SK-N-SH (cell line): ENCODE data around the gene PXMP2. TPM values are rescaled to one million over a fixed set of nuclear protein-coding genes. Genes with fewer than 3 reads are reported as not detected.

ENCODE experiments used
- CTCF ChIA-PET: fragments of 300-600, 350-600 bp; formaldehyde crosslinking; extraction: SDS; loops from one replicate; lab custom pipeline; 2021; lab: Yijun Ruan, JAX
- POLR2A ChIA-PET: fragments of 350-600 bp; sonication (Branson Sonifier 250); formaldehyde crosslinking; extraction: SDS; loops from one replicate; lab custom pipeline; 2020; ENCODE audit warnings: antibody characterized with exemption, inconsistent platforms; lab: Yijun Ruan, JAX
- DNase-seq: peaks from one replicate; pipeline ENCODE4 v3.0.0; 2012
- H2AFZ ChIP-seq: fragments of 200-600 bp; sonication (generic); 2 replicates; pipeline ENCODE4 v1.8.1; 2016; ENCODE audit warnings: antibody characterized with exemption, mild to moderate bottlenecking, low read depth
- H3F3A ChIP-seq: fragments of 200-600 bp; sonication (generic); replicated peaks from 2 replicates; pipeline ENCODE3; 2016; ENCODE audit warnings: antibody characterized with exemption, mild to moderate bottlenecking; ENCODE audit not compliant: insufficient read depth
- H3K27ac ChIP-seq, 2 experiments: fragments of 200-500 bp in 1 of 2; fragments of 200-600 bp in 1 of 2; sonication (Bioruptor generic) in 1 of 2; sonication (generic), shearing (Covaris generic) in 1 of 2; 2 replicates each; pipeline versions ENCODE4 v1.5.1 to v1.6.1; 2014 to 2016; ENCODE audit warnings: low read depth in 2 of 2, inconsistent platforms in 1 of 2, low read length in 1 of 2, mild to moderate bottlenecking in 1 of 2, mixed read lengths in 1 of 2
- H3K27me3 ChIP-seq: fragments of 200-600 bp; sonication (generic), shearing (Covaris generic); 2 replicates; pipeline ENCODE4 v1.6.1; 2016; ENCODE audit warnings: mixed run types; ENCODE audit not compliant: insufficient read depth
- H3K36me3 ChIP-seq, 2 experiments: fragments of 200-500 bp in 1 of 2; fragments of 200-600 bp in 1 of 2; sonication (Bioruptor generic) in 1 of 2; sonication (generic) in 1 of 2; replicated peaks in 1 of 2; 2 replicates each; pipeline versions ENCODE3 to v1.5.1; 2014 to 2016; ENCODE audit warnings: low read length in 1 of 2, mild to moderate bottlenecking in 1 of 2; ENCODE audit not compliant: insufficient read depth in 2 of 2, control insufficient read depth in 1 of 2
- H3K4me1 ChIP-seq, 2 experiments: fragments of 200-500 bp in 1 of 2; fragments of 200-600 bp in 1 of 2; sonication (Bioruptor generic) in 1 of 2; sonication (generic), shearing (Covaris generic) in 1 of 2; 2 replicates each; pipeline versions ENCODE4 v1.5.1 to v1.6.1; 2014 to 2016; ENCODE audit warnings: low read depth in 1 of 2, low read length in 1 of 2, mixed run types in 1 of 2; ENCODE audit not compliant: insufficient read depth in 2 of 2, control insufficient read depth in 1 of 2
- H3K4me2 ChIP-seq: fragments of 200-600 bp; sonication (generic), shearing (Covaris generic); 2 replicates; pipeline ENCODE4 v1.6.1; 2017; ENCODE audit warnings: mixed run types
- H3K4me3 ChIP-seq, 2 experiments: fragments of 200-500 bp in 1 of 2; fragments of 200-600 bp in 1 of 2; sonication (Bioruptor generic) in 1 of 2; sonication (generic), shearing (Covaris generic) in 1 of 2; 2 replicates each; pipeline versions ENCODE4 v1.5.1 to v1.8.1; 2014 to 2016; ENCODE audit warnings: low read depth in 2 of 2, inconsistent platforms in 1 of 2, low read length in 1 of 2, mild to moderate bottlenecking in 1 of 2, mixed read lengths in 1 of 2, moderate library complexity in 1 of 2
- H3K79me2 ChIP-seq: fragments of 200-600 bp; sonication (generic); 2 replicates; pipeline ENCODE4 v1.8.1; 2017; ENCODE audit warnings: mild to moderate bottlenecking; ENCODE audit not compliant: insufficient read depth
- H3K9ac ChIP-seq: fragments of 200-600 bp; sonication (generic); 2 replicates; pipeline ENCODE4 v1.6.1; 2017; ENCODE audit warnings: mixed run types
- H3K9me2 ChIP-seq: fragments of 200-600 bp; sonication (generic); 2 replicates; pipeline ENCODE4 v1.6.1; 2017; ENCODE audit warnings: mixed run types
- H3K9me3 ChIP-seq: fragments of 200-600 bp; sonication (generic); 2 replicates; pipeline ENCODE4 v1.6.1; 2017; ENCODE audit warnings: mixed run types, mild to moderate bottlenecking, moderate library complexity
- H4K20me1 ChIP-seq: fragments of 200-600 bp; sonication (generic); 2 replicates; pipeline ENCODE4 v1.6.1; 2017; ENCODE audit warnings: mild to moderate bottlenecking, mixed run types; ENCODE audit not compliant: insufficient read depth
- EZH2phosphoT487 ChIP-seq: fragments of 200-600 bp; sonication (generic); IDR thresholded peaks from 2 replicates; pipeline ENCODE4 v1.6.1; 2017; ENCODE audit warnings: low read depth, mixed run types, mild to moderate bottlenecking, antibody characterized with exemption, moderate library complexity, borderline replicate concordance
- GABPA ChIP-seq: IDR thresholded peaks from 2 replicates; pipeline ENCODE4 v1.4.0; 2012; ENCODE audit warnings: low read depth, mild to moderate bottlenecking
- IRF3 ChIP-seq: fragments of 150-350 bp; IDR thresholded peaks from 2 replicates; pipeline ENCODE4 v1.6.1; 2016; ENCODE audit warnings: mild to moderate bottlenecking, low read depth, low read length
- MEF2A ChIP-seq: IDR thresholded peaks from 2 replicates; pipeline ENCODE4 v1.4.0; 2012; ENCODE audit warnings: low read depth, borderline replicate concordance
- NFIC ChIP-seq: IDR thresholded peaks from 2 replicates; pipeline ENCODE4 v1.4.0; 2012; ENCODE audit warnings: borderline replicate concordance
- NRF1 ChIP-seq: IDR thresholded peaks from 2 replicates; pipeline ENCODE4 v1.6.1; 2012; ENCODE audit warnings: low read depth, mild to moderate bottlenecking, low read length
- POLR2AphosphoS5 ChIP-seq: IDR thresholded peaks from 2 replicates; pipeline ENCODE4 v1.6.1; 2012; ENCODE audit warnings: low read depth, low read length
- RFX5 ChIP-seq: IDR thresholded peaks from 2 replicates; pipeline ENCODE4 v1.6.1; 2012; ENCODE audit warnings: mild to moderate bottlenecking, improper control_type of control experiment, low read length
- RXRA ChIP-seq: IDR thresholded peaks from 2 replicates; pipeline ENCODE4 v1.4.0; 2012; ENCODE audit warnings: low read depth, mild to moderate bottlenecking, borderline replicate concordance
- SMC3 ChIP-seq: IDR thresholded peaks from 2 replicates; pipeline ENCODE4 v1.6.1; 2012; ENCODE audit warnings: low read depth, low read length, improper control_type of control experiment
- TEAD4 ChIP-seq: IDR thresholded peaks from 2 replicates; pipeline ENCODE4 v1.4.0; 2012; ENCODE audit warnings: mild to moderate bottlenecking, borderline replicate concordance; ENCODE audit not compliant: insufficient read depth
- WGBS: methylation state at CpG from one replicate; pipeline ENCODE4 v1.1.6; 2017; ENCODE audit warnings: low lambda C conversion rate; 5-methylcytosine and 5-hydroxymethylcytosine counted together
- polyA plus RNA-seq, 3 experiments: library from polyadenylated mRNA; depleted of rRNA; stranded (reverse); fragments of >200 nt; gene quantifications; 2 replicates each; pipeline ENCODE4 v1.2.3, GENCODE V29; 2012
- TF ChIP-seq, protein P1 (sequence below): IDR thresholded peaks from 2 replicates; pipeline ENCODE4 v1.4.0; 2012; ENCODE audit warnings: low read depth
- TF ChIP-seq, protein P2 (sequence below): IDR thresholded peaks from 2 replicates; pipeline ENCODE4; 2012

PXMP2 gene
- polyA plus RNA-seq, 1 of the 3 experiments (the other 2 are of a cell fraction): 35.8 TPM

GRCh38 chr12:132642846-132643835 is 44.2 kb upstream of the PXMP2 start:
- no peaks in the 10 kb centered on the region for H3K27me3 ChIP-seq
- H3F3A ChIP-seq: no peaks in the 10 kb centered on the region
- H3K79me2 ChIP-seq: no peaks in the 10 kb centered on the region
- H3K36me3 ChIP-seq: peaks cover 4 to 15% of the 10 kb centered on the region in 2 experiments
- H2AFZ ChIP-seq: no peak overlapping the region
- no peak for DNase-seq
- H3K4me1 ChIP-seq: no peaks in the 10 kb centered on the region
- H3K4me3 ChIP-seq: no peak overlapping the region
- H3K27ac ChIP-seq: no peak overlapping the region
- H3K9me2 ChIP-seq: no peaks in the 10 kb centered on the region
- no peak overlapping the region for H3K9ac ChIP-seq
- WGBS: 92% methylated on average over 18 of the region's 30 CpGs
- TF ChIP-seq TEAD4 (no peak), NFIC (no peak), SMC3 (no peak)
- CTCF ChIA-PET: no interaction called here
- H4K20me1 ChIP-seq: no peaks in the 10 kb centered on the region
- no peaks in the 10 kb centered on the region for H3K9me3 ChIP-seq
- POLR2A ChIA-PET: no interaction called here
- H3K4me2 ChIP-seq: no peak overlapping the region

- Histone ChIP-seq H3K27ac (no peak overlapping the region), H3K36me3 (peaks cover 7 to 19% of the 10 kb centered on the region in 2 experiments), H3F3A (no peaks in the 10 kb centered on the region), H3K9ac (no peak overlapping the region), H3K4me3 (no peak overlapping the region), H3K9me2 (no peaks in the 10 kb centered on the region), H4K20me1 (no peaks in the 10 kb centered on the region), H3K9me3 (no peaks in the 10 kb centered on the region), H3K27me3 (no peaks in the 10 kb centered on the region), H3K79me2 (no peaks in the 10 kb centered on the region), H3K4me1 (no peaks in the 10 kb centered on the region), H3K4me2 (no peak overlapping the region), H2AFZ (no peak overlapping the region)
- CTCF ChIA-PET: interaction anchor here (1.8 kb wide), 1 partner anchor 8 kb away, joined by 11 read pairs; no protein-coding TSS in a partner anchor
- TF ChIP-seq POLR2AphosphoS5 (no peak), MEF2A (no peak), GABPA (no peak), RFX5 (no peak), RXRA (no peak), SMC3 (no peak), EZH2phosphoT487 (no peak), IRF3 (no peak), NRF1 (no peak)
- TF ChIP-seq, protein P1, sequence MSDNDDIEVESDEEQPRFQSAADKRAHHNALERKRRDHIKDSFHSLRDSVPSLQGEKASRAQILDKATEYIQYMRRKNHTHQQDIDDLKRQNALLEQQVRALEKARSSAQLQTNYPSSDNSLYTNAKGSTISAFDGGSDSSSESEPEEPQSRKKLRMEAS: no peak
- TF ChIP-seq, protein P2, sequence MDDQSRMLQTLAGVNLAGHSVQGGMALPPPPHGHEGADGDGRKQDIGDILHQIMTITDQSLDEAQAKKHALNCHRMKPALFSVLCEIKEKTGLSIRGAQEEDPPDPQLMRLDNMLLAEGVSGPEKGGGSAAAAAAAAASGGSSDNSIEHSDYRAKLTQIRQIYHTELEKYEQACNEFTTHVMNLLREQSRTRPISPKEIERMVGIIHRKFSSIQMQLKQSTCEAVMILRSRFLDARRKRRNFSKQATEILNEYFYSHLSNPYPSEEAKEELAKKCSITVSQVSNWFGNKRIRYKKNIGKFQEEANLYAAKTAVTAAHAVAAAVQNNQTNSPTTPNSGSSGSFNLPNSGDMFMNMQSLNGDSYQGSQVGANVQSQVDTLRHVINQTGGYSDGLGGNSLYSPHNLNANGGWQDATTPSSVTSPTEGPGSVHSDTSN: no peak
- DNase-seq: no peak
- POLR2A ChIA-PET: no interaction called here
- WGBS: 97% methylated on average over 7 of the region's 7 CpGs
Observed at GRCh38 chr12:132646850-132647249, 40.5 kb upstream of the PXMP2 start.
